GM19193 (cell line): ENCODE measurements around the gene ZNF804A.

Experiments
- POLR2A ChIP-seq: IDR thresholded peaks from 4 replicates; pipeline ENCODE4 v1.6.1; 2011; ENCODE audit not compliant: insufficient read depth, insufficient read length; ENCODE audit errors: extremely low read depth

The ZNF804A gene

GRCh38 chr2:184735611-184736010, 137.3 kb downstream of the ZNF804A start:
- no peak for TF ChIP-seq POLR2A

GRCh38 chr2:184743096-184743495, 144.8 kb downstream of the ZNF804A start:
- TF ChIP-seq POLR2A, result no peak

GRCh38 chr2:184756161-184756560, 157.8 kb downstream of the ZNF804A start:
- TF ChIP-seq POLR2A, result no peak

- TF ChIP-seq POLR2A, result no peak
Observed at GRCh38 chr2:184756885-184757284, 158.6 kb downstream of the ZNF804A start.

GRCh38 chr2:184760931-184761330, 162.6 kb downstream of the ZNF804A start:
- TF ChIP-seq POLR2A, result no peak

- TF ChIP-seq POLR2A, result no peak
Observed at GRCh38 chr2:184765112-184765895, 167.0 kb downstream of the ZNF804A start.

- TF ChIP-seq POLR2A, result no peak
Observed at GRCh38 chr2:184767059-184767458, 168.7 kb downstream of the ZNF804A start.

GRCh38 chr2:184769023-184769422, 170.7 kb downstream of the ZNF804A start:
- no peak for TF ChIP-seq POLR2A

- TF ChIP-seq POLR2A, result no peak
Observed at GRCh38 chr2:184769686-184770085, 171.4 kb downstream of the ZNF804A start.

GRCh38 chr2:184779777-184780176, 181.4 kb downstream of the ZNF804A start:
- no peak for TF ChIP-seq POLR2A

- no peak for TF ChIP-seq POLR2A
Observed at GRCh38 chr2:184780384-184780783, 182.1 kb downstream of the ZNF804A start.

- no peak for TF ChIP-seq POLR2A
Observed at GRCh38 chr2:184780944-184781343, 182.6 kb downstream of the ZNF804A start.

GRCh38 chr2:184783576-184783975, 185.2 kb downstream of the ZNF804A start:
- no peak for TF ChIP-seq POLR2A

GRCh38 chr2:184793176-184793575, 194.8 kb downstream of the ZNF804A start:
- TF ChIP-seq POLR2A, result no peak

- no peak for TF ChIP-seq POLR2A
Observed at GRCh38 chr2:184799379-184799778, 201.1 kb downstream of the ZNF804A start.

GRCh38 chr2:184814421-184814820, 216.1 kb downstream of the ZNF804A start:
- TF ChIP-seq POLR2A, result no peak

- no peak for TF ChIP-seq POLR2A
Observed at GRCh38 chr2:184815824-184816223, 217.5 kb downstream of the ZNF804A start.
